Measurements from ENCODE around the gene TMEM248.
"Not testable (repeated sequence)": the region's sequence is repeated elsewhere in the genome, so short reads cannot be mapped to it uniquely, and the experiment has no call there.

TMEM248 gene

GRCh38 chr7:66952343-66953043, 31.5 kb downstream of the TMEM248 start:
- no peak overlapping the region for H3K4me3 ChIP-seq (ENCODE audit: low read length)
- DNase-seq (ENCODE audit: low read depth) = peak; percentile 20
- peaks cover 11% of the 10 kb centered on the region for H3K4me1 ChIP-seq (ENCODE audit: control insufficient read depth, insufficient read depth, low read length)
- no peaks in the 10 kb centered on the region for H3K9me3 ChIP-seq (ENCODE audit: control insufficient read depth, low read length)
- H3K27me3 ChIP-seq (replicated peaks; ENCODE audit: control insufficient read depth, insufficient read depth, low read length) = no peaks in the 10 kb centered on the region
- peaks cover 88% of the 10 kb centered on the region for H3K36me3 ChIP-seq (ENCODE audit: control insufficient read depth, insufficient read depth, low read length, severe bottlenecking)
- no peak overlapping the region for H3K9ac ChIP-seq (ENCODE audit: low read length)

- Histone ChIP-seq H3K4me3 (ENCODE audit: low read length) (no peak overlapping the region), H3K9ac (ENCODE audit: low read length) (no peak overlapping the region), H3K36me3 (ENCODE audit: control insufficient read depth, insufficient read depth, low read length, severe bottlenecking) (peaks cover 88% of the 10 kb centered on the region), H3K9me3 (ENCODE audit: control insufficient read depth, low read length) (no peaks in the 10 kb centered on the region), H3K4me1 (ENCODE audit: control insufficient read depth, insufficient read depth, low read length) (peaks cover 12% of the 10 kb centered on the region), H3K27me3 (replicated peaks; ENCODE audit: control insufficient read depth, insufficient read depth, low read length) (no peaks in the 10 kb centered on the region)
- no peak for DNase-seq (ENCODE audit: low read depth)
Observed at GRCh38 chr7:66953044-66953427, 32.0 kb downstream of the TMEM248 start.

GRCh38 chr7:66957595-66958290, 36.7 kb downstream of the TMEM248 start:
- Histone ChIP-seq H3K9me3 (ENCODE audit: control insufficient read depth, low read length) (no peaks in the 10 kb centered on the region), H3K9ac (ENCODE audit: low read length) (no peak overlapping the region), H3K27me3 (replicated peaks; ENCODE audit: control insufficient read depth, insufficient read depth, low read length) (no peaks in the 10 kb centered on the region), H3K36me3 (ENCODE audit: control insufficient read depth, insufficient read depth, low read length, severe bottlenecking) (peaks cover 69% of the 10 kb centered on the region), H3K4me1 (ENCODE audit: control insufficient read depth, insufficient read depth, low read length) (peaks cover 6% of the 10 kb centered on the region), H3K4me3 (ENCODE audit: low read length) (no peak overlapping the region)
- no peak for DNase-seq (ENCODE audit: low read depth)

- Histone ChIP-seq H3K36me3 (ENCODE audit: control insufficient read depth, insufficient read depth, low read length, severe bottlenecking) (peaks cover 61% of the 10 kb centered on the region), H3K9me3 (ENCODE audit: control insufficient read depth, low read length) (no peaks in the 10 kb centered on the region), H3K9ac (ENCODE audit: low read length) (no peak overlapping the region), H3K27me3 (replicated peaks; ENCODE audit: control insufficient read depth, insufficient read depth, low read length) (no peaks in the 10 kb centered on the region), H3K4me3 (ENCODE audit: low read length) (no peak overlapping the region), H3K4me1 (ENCODE audit: control insufficient read depth, insufficient read depth, low read length) (peaks cover 4% of the 10 kb centered on the region)
- no peak for DNase-seq (ENCODE audit: low read depth)
Observed at GRCh38 chr7:66958538-66959350, 37.7 kb downstream of the TMEM248 start.

GRCh38 chr7:66960192-66960591, 39.2 kb downstream of the TMEM248 start:
- Histone ChIP-seq H3K36me3 (ENCODE audit: control insufficient read depth, insufficient read depth, low read length, severe bottlenecking) (peaks cover 50% of the 10 kb centered on the region), H3K4me1 (ENCODE audit: control insufficient read depth, insufficient read depth, low read length) (peaks cover 10% of the 10 kb centered on the region), H3K9ac (ENCODE audit: low read length) (no peak overlapping the region), H3K4me3 (ENCODE audit: low read length) (no peak overlapping the region), H3K9me3 (ENCODE audit: control insufficient read depth, low read length) (no peaks in the 10 kb centered on the region), H3K27me3 (replicated peaks; ENCODE audit: control insufficient read depth, insufficient read depth, low read length) (no peaks in the 10 kb centered on the region)
- DNase-seq (ENCODE audit: low read depth) = no peak

GRCh38 chr7:66961096-66961495, 40.1 kb downstream of the TMEM248 start:
- Histone ChIP-seq H3K36me3 (ENCODE audit: control insufficient read depth, insufficient read depth, low read length, severe bottlenecking) (peaks cover 41% of the 10 kb centered on the region), H3K4me3 (ENCODE audit: low read length) (no peak overlapping the region), H3K9ac (ENCODE audit: low read length) (no peak overlapping the region), H3K27me3 (replicated peaks; ENCODE audit: control insufficient read depth, insufficient read depth, low read length) (no peaks in the 10 kb centered on the region), H3K9me3 (ENCODE audit: control insufficient read depth, low read length) (no peaks in the 10 kb centered on the region), H3K4me1 (ENCODE audit: control insufficient read depth, insufficient read depth, low read length) (peaks cover 10% of the 10 kb centered on the region)
- DNase-seq (ENCODE audit: low read depth) = no peak

GRCh38 chr7:66964411-66964810, 43.4 kb downstream of the TMEM248 start:
- Histone ChIP-seq H3K9ac (ENCODE audit: low read length) (no peak overlapping the region), H3K36me3 (ENCODE audit: control insufficient read depth, insufficient read depth, low read length, severe bottlenecking) (peaks cover 12% of the 10 kb centered on the region), H3K4me3 (ENCODE audit: low read length) (no peak overlapping the region), H3K4me1 (ENCODE audit: control insufficient read depth, insufficient read depth, low read length) (peaks cover 5% of the 10 kb centered on the region), H3K27me3 (replicated peaks; ENCODE audit: control insufficient read depth, insufficient read depth, low read length) (no peaks in the 10 kb centered on the region), H3K9me3 (ENCODE audit: control insufficient read depth, low read length) (no peaks in the 10 kb centered on the region)
- peak; percentile 12 for DNase-seq (ENCODE audit: low read depth)

GRCh38 chr7:66967029-66967428, 46.0 kb downstream of the TMEM248 start:
- H3K4me1 ChIP-seq (ENCODE audit: control insufficient read depth, insufficient read depth, low read length) = peaks cover 5% of the 10 kb centered on the region
- DNase-seq (ENCODE audit: low read depth) = no peak
- H3K9ac ChIP-seq (ENCODE audit: low read length) = no peak overlapping the region
- no peak overlapping the region for H3K4me3 ChIP-seq (ENCODE audit: low read length)
- no peaks in the 10 kb centered on the region for H3K27me3 ChIP-seq (replicated peaks; ENCODE audit: control insufficient read depth, insufficient read depth, low read length)
- H3K36me3 ChIP-seq (ENCODE audit: control insufficient read depth, insufficient read depth, low read length, severe bottlenecking) = no peaks in the 10 kb centered on the region
- H3K9me3 ChIP-seq (ENCODE audit: control insufficient read depth, low read length) = no peaks in the 10 kb centered on the region

GRCh38 chr7:66969001-66969400, 48.0 kb downstream of the TMEM248 start:
- not testable (repeated sequence) for DNase-seq (ENCODE audit: low read depth); H3K4me1 ChIP-seq (ENCODE audit: control insufficient read depth, insufficient read depth, low read length); H3K27me3 ChIP-seq (replicated peaks; ENCODE audit: control insufficient read depth, insufficient read depth, low read length); H3K4me3 ChIP-seq (ENCODE audit: low read length); H3K9me3 ChIP-seq (ENCODE audit: control insufficient read depth, low read length); H3K36me3 ChIP-seq (ENCODE audit: control insufficient read depth, insufficient read depth, low read length, severe bottlenecking); H3K9ac ChIP-seq (ENCODE audit: low read length)

- Histone ChIP-seq H3K9me3 (ENCODE audit: control insufficient read depth, low read length) (no peaks in the 10 kb centered on the region), H3K4me1 (ENCODE audit: control insufficient read depth, insufficient read depth, low read length) (no peaks in the 10 kb centered on the region), H3K9ac (ENCODE audit: low read length) (no peak overlapping the region), H3K4me3 (ENCODE audit: low read length) (no peak overlapping the region), H3K36me3 (ENCODE audit: control insufficient read depth, insufficient read depth, low read length, severe bottlenecking) (no peaks in the 10 kb centered on the region), H3K27me3 (replicated peaks; ENCODE audit: control insufficient read depth, insufficient read depth, low read length) (no peaks in the 10 kb centered on the region)
- no peak for DNase-seq (ENCODE audit: low read depth)
Observed at GRCh38 chr7:66970310-66970709, 49.3 kb downstream of the TMEM248 start.

GRCh38 chr7:66974986-66975590, 54.1 kb downstream of the TMEM248 start:
- no peaks in the 10 kb centered on the region for H3K27me3 ChIP-seq (replicated peaks; ENCODE audit: control insufficient read depth, insufficient read depth, low read length)
- H3K36me3 ChIP-seq (ENCODE audit: control insufficient read depth, insufficient read depth, low read length, severe bottlenecking) = no peaks in the 10 kb centered on the region
- H3K9ac ChIP-seq (ENCODE audit: low read length) = no peak overlapping the region
- H3K4me3 ChIP-seq (ENCODE audit: low read length) = no peak overlapping the region
- H3K4me1 ChIP-seq (ENCODE audit: control insufficient read depth, insufficient read depth, low read length) = no peaks in the 10 kb centered on the region
- no peak for DNase-seq (ENCODE audit: low read depth)
- peaks cover 2% of the 10 kb centered on the region for H3K9me3 ChIP-seq (ENCODE audit: control insufficient read depth, low read length)

Data from adipocyte (in vitro differentiated cells).